ELF-1 (cell line): ENCODE data around the gene ACTG2.
"Not testable (repeated sequence)": the region's sequence is repeated elsewhere in the genome, so short reads cannot be mapped to it uniquely, and the experiment has no call there.

Source experiments
- DNase-seq: peaks from one replicate; pipeline ENCODE4 v3.0.0-alpha.2; 2016; ENCODE audit warnings: low read depth, low spot score

The ACTG2 gene

GRCh38 chr2:73893764-73894474 lies 1.1 kb downstream of the ACTG2 start:
- no peak for DNase-seq

GRCh38 chr2:73894475-73894850 lies 1.7 kb downstream of the ACTG2 start:
- DNase-seq, result no peak

- no peak for DNase-seq
Measured at GRCh38 chr2:73894877-73895276, 2.1 kb downstream of the ACTG2 start.

- DNase-seq, result no peak
Measured at GRCh38 chr2:73895473-73895872, 2.7 kb downstream of the ACTG2 start.

GRCh38 chr2:73896362-73897239 lies 3.8 kb downstream of the ACTG2 start:
- no peak for DNase-seq

GRCh38 chr2:73897240-73897583 lies 4.4 kb downstream of the ACTG2 start:
- no peak for DNase-seq

- DNase-seq, result no peak
Measured at GRCh38 chr2:73897934-73898333, 5.1 kb downstream of the ACTG2 start.

GRCh38 chr2:73899801-73900336 lies 7.1 kb downstream of the ACTG2 start:
- no peak for DNase-seq

- no peak for DNase-seq
Measured at GRCh38 chr2:73901143-73901542, 8.3 kb downstream of the ACTG2 start.

GRCh38 chr2:73902284-73902683 lies 9.5 kb downstream of the ACTG2 start:
- no peak for DNase-seq

- DNase-seq, result no peak
Measured at GRCh38 chr2:73903313-73903712, 10.5 kb downstream of the ACTG2 start.

GRCh38 chr2:73903949-73904613 lies 11.3 kb downstream of the ACTG2 start:
- not testable (repeated sequence) for DNase-seq

- DNase-seq, result no peak
Measured at GRCh38 chr2:73904952-73905351, 12.1 kb downstream of the ACTG2 start.

- no peak for DNase-seq
Measured at GRCh38 chr2:73906847-73907505, 14.2 kb downstream of the ACTG2 start.

- peak; percentile 34 for DNase-seq
Measured at GRCh38 chr2:73907840-73908452, 15.1 kb downstream of the ACTG2 start.

- no peak for DNase-seq
Measured at GRCh38 chr2:73908689-73909652, 16.2 kb downstream of the ACTG2 start.

GRCh38 chr2:73910873-73911547 lies 18.2 kb downstream of the ACTG2 start:
- no peak for DNase-seq

GRCh38 chr2:73911548-73912208 lies 18.9 kb downstream of the ACTG2 start:
- no peak for DNase-seq
